GM12891 (cell line): ENCODE measurements around the gene CNOT4.

Experiments used
- DNase-seq: peaks from one replicate; pipeline ENCODE4 v3.0.0; 2011; ENCODE audit warnings: low spot score; ENCODE audit not compliant: insufficient read length
- FAIRE-seq: peaks from 2 replicates; lab custom pipeline; 2011; peaks lifted over from hg19 to GRCh38; lab: Jason Lieb, UNC
- PAX5 ChIP-seq: IDR thresholded peaks from 2 replicates; pipeline ENCODE4 v1.6.1; 2011; ENCODE audit warnings: low read length, moderate library complexity, mild to moderate bottlenecking; ENCODE audit not compliant: insufficient read depth, severe bottlenecking
- POLR2A ChIP-seq: IDR thresholded peaks from 2 replicates; pipeline ENCODE4 v1.6.1; 2011; ENCODE audit warnings: low read depth, low read length, control low read depth
- POLR2AphosphoS5 ChIP-seq: IDR thresholded peaks from 2 replicates; pipeline ENCODE4 v1.6.1; 2011; ENCODE audit warnings: low read depth, low read length, control low read depth
- POU2F2 ChIP-seq: IDR thresholded peaks from 2 replicates; pipeline ENCODE4 v1.6.1; 2011; ENCODE audit warnings: low read depth, mild to moderate bottlenecking, control low read depth, low read length, moderate library complexity
- SPI1 ChIP-seq: IDR thresholded peaks from 2 replicates; pipeline ENCODE4 v1.6.1; 2011; ENCODE audit warnings: low read depth, low read length, control low read depth
- TAF1 ChIP-seq: IDR thresholded peaks from 2 replicates; pipeline ENCODE4 v1.6.1; 2011; ENCODE audit warnings: low read depth, low read length, control low read depth

The CNOT4 gene

GRCh38 chr7:135386181-135386580, 123.7 kb downstream of the CNOT4 start:
- no peak for FAIRE-seq
- TF ChIP-seq POU2F2 = no peak
- no peak for TF ChIP-seq SPI1
- no peak for TF ChIP-seq POLR2A
- no peak for TF ChIP-seq POLR2AphosphoS5
- no peak for TF ChIP-seq TAF1
- TF ChIP-seq PAX5 = no peak
- no peak for DNase-seq

- no peak for FAIRE-seq
These were observed 124.7 kb downstream of the CNOT4 start for GRCh38 chr7:135385209-135385608.

GRCh38 chr7:135383525-135384175, 126.3 kb downstream of the CNOT4 start:
- TF ChIP-seq POLR2A (no peak), SPI1 (no peak), POLR2AphosphoS5 (no peak), POU2F2 (no peak), PAX5 (no peak)
- DNase-seq = no peak
- FAIRE-seq = no peak

More at GRCh38 chr7:135385209-135385608, 124.7 kb downstream of the CNOT4 start:
- TF ChIP-seq POLR2A (no peak), TAF1 (no peak), SPI1 (no peak), POU2F2 (no peak), POLR2AphosphoS5 (no peak), PAX5 (no peak)
- no peak for DNase-seq

GRCh38 chr7:135382173-135382572, 127.7 kb downstream of the CNOT4 start:
- TF ChIP-seq POLR2AphosphoS5 = no peak
- TF ChIP-seq POLR2A = no peak
- no peak for TF ChIP-seq TAF1
- no peak for TF ChIP-seq SPI1
- TF ChIP-seq POU2F2 = no peak
- TF ChIP-seq PAX5 = no peak
- no peak for FAIRE-seq
- DNase-seq = no peak

GRCh38 chr7:135381369-135381768, 128.5 kb downstream of the CNOT4 start:
- TF ChIP-seq POU2F2 (no peak), TAF1 (no peak), SPI1 (no peak), POLR2A (no peak), PAX5 (no peak), POLR2AphosphoS5 (no peak)
- DNase-seq = no peak
- no peak for FAIRE-seq

GRCh38 chr7:135380351-135380750, 129.6 kb downstream of the CNOT4 start:
- FAIRE-seq (no peak), DNase-seq (no peak)
- TF ChIP-seq POLR2A (no peak), POLR2AphosphoS5 (no peak), POU2F2 (no peak), SPI1 (no peak), TAF1 (no peak), PAX5 (no peak)

- DNase-seq (no peak), FAIRE-seq (no peak)
- TF ChIP-seq POLR2AphosphoS5 (no peak), POU2F2 (no peak), PAX5 (no peak), TAF1 (no peak), SPI1 (no peak), POLR2A (no peak)
These were observed 132.7 kb downstream of the CNOT4 start for GRCh38 chr7:135377171-135377570.

- DNase-seq (no peak), FAIRE-seq (no peak)
- TF ChIP-seq SPI1 (no peak), POLR2A (no peak), POU2F2 (no peak), TAF1 (no peak), PAX5 (no peak), POLR2AphosphoS5 (no peak)
These were observed 133.8 kb downstream of the CNOT4 start for GRCh38 chr7:135375908-135376699.

GRCh38 chr7:135374736-135375135, 135.2 kb downstream of the CNOT4 start:
- TF ChIP-seq SPI1 (no peak), POU2F2 (no peak), PAX5 (no peak), POLR2A (no peak), TAF1 (no peak), POLR2AphosphoS5 (no peak)
- no peak for DNase-seq
- FAIRE-seq = no peak
